GM21529 (cell line): Measurements from ENCODE around the gene SMIM23.
"Not testable (repeated sequence)": the region's sequence is repeated elsewhere in the genome, so short reads cannot be mapped to it uniquely, and the experiment has no call there.

Source experiments
- ATAC-seq: cut with Tn5 transposase; IDR thresholded peaks from one replicate; pipeline ENCODE4 v1.9.1; 2021; ENCODE audit not compliant: unreplicated experiment

Gene SMIM23

DNA sequence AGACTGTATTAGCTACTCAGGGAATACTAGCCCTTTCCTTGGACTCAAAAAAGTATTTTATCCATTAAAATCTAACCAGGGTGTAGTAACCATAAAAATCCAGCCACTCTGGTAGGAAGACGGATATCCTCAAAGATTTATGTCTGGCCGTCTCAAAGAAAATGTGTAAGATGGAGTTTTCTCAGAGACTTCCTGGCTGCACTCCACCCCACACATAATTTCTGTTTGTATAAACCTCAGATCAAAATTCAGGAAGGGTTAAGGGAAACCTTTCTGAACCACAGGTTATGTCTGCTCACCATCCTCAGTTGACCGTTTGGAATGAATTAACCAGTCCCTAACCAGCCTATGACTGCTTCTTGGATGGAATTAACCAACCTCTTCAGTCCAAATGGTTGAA lies 13.8 kb upstream of the SMIM23 start:
- no peak for ATAC-seq

DNA sequence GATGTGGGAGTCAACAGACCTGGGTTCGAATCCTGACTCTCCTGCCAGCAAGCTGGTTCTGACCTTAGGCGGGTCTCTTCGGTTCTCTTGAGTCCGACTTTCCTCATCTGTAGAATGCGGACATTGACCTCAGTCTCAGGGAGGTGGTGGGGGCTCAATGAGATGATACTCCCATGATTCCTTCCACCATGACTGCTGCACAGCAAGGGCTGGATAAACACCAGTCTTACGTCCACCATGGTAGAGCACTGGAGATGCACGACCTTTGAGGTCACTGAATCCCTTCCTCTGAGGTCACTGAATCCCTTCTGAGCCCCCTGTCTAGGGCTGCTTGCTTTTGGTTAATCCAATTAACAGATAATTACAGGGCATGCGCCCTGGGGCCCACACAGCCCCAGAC lies 12.5 kb upstream of the SMIM23 start:
- ATAC-seq, result no peak

DNA sequence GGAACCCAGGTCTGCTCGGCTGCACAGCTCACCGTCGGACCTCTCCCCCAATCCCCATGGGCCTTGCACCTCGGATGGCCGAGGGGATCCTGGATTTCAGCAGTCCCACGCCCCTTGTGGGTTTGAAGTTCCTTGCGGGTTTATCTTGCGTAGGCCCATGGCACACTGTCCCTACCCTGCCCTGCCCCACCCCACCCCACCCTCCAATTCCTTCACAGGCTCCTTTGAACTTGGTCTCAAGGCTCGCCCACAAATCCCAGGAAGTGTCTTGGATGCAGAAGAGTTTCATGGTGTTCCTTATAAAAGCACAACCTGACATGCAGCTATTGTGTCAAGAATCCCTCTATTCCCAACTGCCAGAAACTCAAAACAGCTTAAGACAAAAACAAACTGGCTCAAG lies 11.2 kb upstream of the SMIM23 start:
- no peak for ATAC-seq

DNA sequence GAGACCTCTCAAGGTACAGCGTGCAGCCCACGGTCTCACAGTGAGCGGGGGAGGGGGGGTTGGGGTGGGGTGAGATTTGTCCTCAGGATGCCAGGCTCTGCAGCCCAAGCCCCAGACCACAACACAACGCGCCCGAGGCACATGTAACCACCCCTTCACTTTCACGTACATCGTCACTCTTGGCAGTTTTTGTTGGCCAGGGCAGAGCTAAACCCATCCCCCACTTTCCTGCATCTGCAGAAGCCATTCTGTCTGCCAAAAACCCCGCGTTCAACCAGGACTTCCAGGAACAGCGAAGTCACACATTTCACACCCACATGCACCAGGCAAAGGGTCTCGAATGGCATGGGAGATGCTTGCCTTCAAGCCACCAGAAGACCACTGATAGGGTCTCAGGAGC lies 9.4 kb upstream of the SMIM23 start:
- ATAC-seq, result no peak

DNA sequence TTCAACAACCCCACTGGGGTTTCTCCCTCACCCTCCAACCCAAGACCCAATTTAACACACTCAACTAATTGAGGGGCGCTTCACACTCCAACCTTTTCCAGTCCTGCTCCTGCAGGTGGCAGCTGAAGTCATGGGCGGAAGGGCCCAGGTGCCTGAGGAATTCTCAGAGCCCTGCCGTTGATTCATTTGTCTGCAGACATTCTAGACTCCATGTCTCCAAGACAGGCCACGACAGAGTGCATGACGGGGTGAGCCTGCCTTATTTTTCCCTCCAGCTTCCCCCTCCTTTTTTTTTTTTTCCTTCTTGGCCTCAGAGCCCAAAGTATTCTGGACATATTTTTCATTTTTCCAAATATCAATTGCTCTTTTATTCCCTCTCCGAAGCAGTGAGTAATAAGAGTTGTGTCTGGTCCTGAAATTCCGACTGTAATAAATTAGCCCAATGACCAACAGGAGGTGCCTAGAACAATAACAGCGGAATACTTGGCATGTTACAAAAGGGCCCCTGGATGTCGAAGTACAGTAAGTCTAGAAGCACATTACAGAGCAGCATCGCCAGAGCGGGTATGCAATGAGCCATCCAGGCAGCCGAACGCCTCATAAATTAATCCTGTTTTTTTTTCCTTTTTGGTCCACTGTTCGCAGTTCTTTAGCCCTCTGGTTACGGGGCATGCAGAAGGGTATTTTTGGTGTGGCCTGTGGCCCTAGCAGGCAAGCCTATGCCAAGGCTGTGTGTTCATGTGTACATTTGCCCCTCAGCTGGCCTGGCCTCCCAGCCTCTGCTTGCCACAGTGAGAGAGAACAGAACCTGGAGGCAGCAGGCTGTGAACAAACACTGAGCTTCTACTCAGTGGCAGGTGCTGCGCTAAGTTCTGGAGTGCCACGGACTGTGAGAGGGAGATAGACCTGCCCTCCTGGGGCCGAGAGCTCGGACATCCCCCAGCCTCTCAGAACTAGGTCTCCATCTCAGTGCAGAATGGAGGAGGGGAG lies 8.6 kb upstream of the SMIM23 start:
- no peak for ATAC-seq

DNA sequence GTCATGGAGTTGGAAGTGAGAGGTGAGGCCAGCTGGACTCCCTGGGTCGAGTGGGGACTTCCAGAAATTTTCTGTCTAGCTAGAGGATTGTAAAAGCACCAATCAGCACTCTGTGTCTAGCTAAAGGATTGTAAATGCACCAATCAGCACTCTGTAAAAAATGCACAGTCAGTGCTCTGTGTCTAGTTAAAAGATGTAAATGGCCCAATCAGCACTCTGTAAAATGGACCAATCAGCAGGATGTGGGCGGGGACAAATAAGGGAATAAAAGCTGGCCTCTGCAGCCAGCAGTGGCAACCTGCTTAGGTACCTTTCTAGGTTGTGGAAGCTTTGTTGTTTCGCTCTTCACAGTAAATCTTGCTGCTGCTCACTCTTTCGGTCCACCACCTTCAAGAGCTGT lies 3.9 kb upstream of the SMIM23 start:
- not testable (repeated sequence) for ATAC-seq

DNA sequence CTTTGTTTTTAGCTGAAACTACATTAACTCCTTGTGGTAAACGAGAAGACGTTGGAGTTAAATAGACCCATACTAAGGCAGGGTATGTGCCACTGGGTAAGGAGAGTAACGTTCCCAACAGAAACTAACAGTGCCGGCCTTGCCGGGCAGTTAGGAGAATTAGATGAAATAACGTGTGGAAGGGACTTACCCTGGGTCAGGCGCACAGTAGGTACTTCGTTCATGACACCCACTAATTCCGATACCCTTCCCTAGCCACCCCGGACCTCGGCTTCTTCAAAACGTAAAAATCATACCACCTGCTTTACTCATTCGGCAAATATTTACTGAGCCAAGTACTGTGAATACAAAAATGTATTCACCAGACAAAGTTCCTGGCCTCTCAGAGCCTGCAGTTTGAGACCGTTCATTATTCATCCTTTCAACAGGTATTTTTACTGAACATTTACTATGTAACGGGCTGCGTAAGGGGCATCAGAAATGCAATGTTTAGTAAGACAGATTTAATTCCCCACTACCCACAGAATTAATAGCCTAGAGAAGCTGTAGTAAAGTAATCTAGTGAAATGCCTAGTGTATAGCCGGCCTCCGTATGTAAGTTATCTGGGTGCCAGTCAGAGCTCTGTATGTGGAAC lies 3.2 kb upstream of the SMIM23 start:
- no peak for ATAC-seq

DNA sequence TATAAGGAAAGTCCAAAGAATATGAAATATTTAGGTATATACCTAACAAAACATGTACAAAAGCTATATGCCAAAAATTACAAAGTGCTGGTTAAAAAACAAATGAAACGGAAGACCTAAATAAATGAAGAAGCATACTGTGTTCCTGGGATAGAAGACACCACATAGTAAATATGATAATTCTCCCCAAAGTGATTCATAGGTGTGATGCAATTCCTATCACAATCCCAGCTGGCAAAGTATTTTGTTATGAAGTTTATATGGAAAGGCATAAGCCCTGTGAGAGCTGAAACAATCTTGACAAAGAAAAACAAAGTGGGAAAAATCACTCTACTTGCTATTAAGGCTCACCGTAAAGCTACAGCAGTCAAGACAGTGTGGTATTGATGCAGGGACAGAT lies 2.6 kb upstream of the SMIM23 start:
- no peak for ATAC-seq

DNA sequence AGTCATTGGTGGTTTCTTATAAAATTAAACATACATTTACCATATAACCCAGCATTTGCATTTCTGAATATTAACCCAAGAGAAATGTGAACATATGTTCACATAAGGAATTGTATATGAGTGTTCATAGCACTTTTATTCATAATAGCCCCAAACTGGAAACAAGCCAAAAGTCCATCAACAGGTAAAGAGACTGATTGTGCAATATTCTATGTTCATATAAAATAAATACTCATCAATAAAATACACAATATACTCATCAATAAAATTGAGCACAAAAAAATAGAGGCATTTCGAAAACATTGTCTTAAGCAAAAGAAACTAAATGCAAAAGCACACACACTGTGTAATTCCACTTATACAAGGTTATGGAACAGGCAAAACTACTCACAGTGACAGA lies 3.7 kb downstream of the SMIM23 start:
- ATAC-seq, result no peak

DNA sequence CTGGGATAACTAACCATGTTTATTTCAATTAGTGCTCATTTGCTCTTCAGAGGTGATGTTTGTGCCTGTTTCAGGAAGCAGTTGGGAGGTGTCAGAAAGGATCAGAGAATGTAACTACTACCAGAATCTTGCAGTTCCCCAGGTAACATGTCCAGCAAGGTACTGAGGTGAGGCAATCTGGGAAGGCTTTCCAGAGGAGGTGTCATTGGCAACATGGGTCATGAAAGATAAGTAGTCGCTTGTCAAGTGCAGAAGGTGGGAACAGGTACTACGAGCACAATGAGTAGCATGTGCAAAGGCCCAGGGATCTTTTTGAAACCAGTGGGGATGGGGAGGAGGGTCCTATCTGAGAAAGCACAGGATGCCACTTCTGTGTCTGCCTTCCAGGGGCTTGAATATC lies 4.8 kb downstream of the SMIM23 start:
- no peak for ATAC-seq

DNA sequence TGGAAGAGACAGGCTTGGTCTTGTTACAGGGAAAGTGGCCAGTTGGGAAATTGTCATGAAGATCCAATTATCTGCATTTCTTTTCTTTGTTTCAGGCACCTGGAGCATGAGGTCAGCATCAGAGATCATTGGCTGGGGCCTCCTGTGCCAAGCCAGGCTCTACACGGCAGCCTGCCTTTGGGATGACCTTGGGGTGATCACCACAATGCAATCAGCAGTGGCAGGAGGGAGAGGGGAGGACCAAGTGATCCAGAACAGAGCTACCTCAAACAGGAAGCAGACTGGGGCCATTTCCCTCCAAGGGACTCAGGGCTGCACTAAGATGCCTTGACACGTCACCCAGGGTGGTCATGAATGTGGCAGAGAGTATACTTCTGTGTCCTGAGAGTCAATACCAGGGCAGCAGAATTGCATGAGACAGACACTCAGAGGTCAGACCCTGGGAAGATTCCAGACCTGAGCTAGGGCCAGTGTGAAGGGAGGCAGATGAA lies 8.9 kb downstream of the SMIM23 start:
- no peak for ATAC-seq

DNA sequence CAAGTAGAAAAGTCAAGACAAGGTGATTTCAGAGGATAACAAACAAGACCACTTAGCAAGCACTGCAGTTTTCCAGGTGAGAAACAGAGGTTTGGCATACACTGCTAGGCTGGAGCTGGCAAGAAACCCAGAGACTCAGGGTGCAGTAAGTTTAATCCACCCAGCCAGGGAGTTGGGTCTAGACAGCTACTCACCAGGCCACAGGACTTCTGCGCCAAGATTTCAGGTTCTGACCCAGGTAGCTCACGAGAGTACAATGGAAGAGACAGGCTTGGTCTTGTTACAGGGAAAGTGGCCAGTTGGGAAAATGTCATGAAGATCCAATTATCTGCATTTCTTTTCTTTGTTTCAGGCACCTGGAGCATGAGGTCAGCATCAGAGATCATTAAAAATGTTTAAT lies 9.8 kb downstream of the SMIM23 start:
- ATAC-seq, result no peak

DNA sequence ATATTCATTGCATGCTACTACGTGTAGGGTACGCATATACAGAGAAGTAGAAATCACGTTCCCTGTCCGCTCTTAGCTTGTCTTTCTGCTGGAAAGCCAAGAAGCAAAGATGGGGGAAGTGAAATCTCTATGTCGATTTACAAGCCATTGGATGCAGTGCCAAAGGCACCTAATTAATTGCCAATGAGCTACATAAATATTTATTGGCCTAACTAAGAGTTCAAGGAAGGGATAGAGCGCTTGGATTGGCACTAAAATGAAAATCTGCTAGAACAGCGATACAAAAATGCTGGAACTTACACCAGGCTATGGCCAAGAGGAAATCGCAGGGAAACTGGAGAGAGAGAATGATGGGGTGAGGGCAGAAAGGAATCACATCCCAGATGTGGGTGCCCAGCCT lies 10.8 kb downstream of the SMIM23 start:
- no peak for ATAC-seq

DNA sequence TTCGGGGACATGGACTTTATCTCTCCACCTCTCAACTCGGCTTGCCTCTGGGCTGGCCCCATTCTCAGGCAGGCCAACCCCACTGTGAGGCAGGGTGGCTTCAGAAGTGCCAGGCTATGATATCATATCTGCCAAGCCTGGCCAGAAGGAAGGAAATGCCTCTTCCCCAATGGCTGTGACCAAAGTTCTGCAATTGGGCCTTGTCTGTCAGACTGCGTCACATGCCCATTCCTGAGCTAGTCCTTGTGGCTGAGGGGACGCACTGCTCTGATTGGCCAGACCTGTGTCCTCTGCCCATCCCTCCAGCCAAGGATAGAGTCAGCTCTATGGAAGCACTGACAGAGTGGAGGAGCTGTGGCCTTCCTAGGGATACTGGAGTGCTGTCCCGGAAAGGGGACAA lies 11.9 kb downstream of the SMIM23 start:
- ATAC-seq, result no peak

DNA sequence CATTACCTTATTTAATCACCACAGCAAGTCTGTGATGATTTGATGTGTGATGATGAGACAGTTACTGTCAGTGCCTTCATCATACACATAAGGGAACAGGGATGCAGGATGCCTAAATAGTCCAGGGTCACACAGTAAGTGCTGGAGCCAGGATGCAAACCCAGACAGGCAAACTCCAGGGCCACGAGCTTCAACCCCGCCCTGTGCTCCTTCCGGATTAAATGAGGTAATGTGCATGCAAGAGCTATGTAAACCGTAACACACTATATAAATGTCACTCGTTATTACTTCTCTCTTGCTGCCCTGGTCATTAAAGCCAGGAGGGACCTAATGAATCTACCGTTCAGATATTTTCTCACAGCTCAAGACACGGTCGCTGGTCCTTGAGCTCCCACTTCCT lies 12.8 kb downstream of the SMIM23 start:
- no peak for ATAC-seq

DNA sequence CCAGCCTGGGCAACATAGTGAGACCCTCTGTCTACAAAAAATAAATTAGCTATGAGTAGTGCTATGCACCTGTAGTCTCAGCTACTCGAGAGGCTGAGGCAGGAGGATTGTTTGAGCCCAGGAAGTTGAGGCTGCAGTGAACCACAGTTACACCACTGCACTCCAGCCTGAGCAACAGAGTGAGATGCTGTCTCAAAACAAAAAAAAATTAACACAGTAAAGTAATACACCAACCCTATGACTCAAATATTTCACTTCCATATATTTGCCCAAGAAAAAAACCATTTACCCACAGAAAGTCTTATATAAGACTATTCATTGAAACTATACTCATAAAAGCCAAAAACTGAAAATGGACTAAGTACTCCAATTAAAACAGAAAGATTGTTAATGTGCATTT lies 16.2 kb downstream of the SMIM23 start:
- ATAC-seq, result no peak

DNA sequence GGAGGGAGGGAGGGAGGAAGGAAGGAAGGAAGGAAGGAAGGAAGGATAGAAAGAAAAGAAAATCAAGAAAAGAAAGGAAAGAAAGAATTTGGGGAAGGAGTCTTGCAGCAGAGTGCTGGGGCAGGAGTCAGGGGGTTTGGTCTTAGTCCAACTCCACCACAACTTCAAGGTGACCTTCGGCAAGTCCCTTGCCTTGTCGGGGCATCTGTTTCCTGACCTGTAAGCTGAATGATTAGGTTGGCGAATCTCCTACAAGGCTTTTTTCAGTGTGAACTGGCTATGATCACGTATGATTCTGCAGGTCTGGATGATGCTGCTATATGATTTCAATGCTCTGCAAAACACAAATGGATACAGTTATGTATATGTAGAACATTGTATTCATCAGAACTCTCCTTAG lies 20.1 kb downstream of the SMIM23 start:
- no peak for ATAC-seq

DNA sequence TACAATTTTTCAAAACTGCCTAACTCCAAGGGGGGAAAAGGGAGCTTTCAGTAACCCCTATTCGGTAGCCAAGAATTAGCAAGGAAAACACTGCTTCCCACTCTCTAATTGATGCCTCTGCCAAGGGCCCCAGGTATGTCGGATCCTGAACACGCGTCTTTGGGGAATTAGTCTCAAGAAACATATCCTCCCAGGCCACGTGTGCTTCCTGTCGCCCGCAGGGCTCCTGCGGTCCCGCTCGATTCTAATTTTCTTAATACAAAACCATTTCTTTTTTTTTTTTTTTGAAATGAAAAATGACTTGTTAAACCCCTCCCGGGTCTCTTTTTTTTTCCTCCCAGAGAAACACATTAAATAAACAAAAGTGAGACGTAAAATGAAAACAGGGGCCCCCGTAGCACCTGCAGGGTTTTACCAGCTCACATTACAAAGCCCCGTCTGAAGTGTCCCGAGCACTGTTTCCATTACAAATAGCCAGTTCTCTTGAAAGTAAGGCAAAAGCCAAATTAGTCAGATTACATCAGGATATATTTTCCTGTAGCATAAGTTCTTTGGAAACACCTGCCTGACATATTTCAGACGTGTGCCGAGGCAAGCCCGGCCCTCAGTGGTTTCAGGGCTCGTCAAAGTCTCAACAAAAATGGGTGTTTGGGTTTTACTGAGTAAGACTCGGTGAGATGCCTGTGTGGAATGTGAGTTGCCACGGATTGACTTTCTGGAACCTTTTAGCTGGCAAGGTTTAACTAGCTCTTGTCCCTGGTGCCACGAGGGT lies 21.5 kb downstream of the SMIM23 start:
- ATAC-seq, result no peak

DNA sequence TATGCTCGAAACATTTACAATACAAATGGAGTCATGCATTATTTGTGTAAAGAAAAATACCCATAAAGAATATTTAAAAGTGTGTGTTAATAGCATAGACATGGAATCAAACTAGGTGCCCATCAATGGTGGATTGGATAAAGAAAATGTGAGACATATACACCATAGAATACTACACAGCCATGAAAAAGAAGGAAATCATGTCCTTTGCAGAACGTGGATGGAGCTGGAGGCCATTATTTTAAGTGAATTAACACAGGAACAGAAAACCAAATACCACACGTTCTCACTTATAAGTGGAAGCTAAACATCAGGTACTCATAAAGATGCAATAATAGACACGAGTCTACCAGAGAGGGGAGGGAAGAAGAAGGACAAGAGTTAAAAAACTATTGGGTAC lies 22.8 kb downstream of the SMIM23 start:
- ATAC-seq, result no peak

DNA sequence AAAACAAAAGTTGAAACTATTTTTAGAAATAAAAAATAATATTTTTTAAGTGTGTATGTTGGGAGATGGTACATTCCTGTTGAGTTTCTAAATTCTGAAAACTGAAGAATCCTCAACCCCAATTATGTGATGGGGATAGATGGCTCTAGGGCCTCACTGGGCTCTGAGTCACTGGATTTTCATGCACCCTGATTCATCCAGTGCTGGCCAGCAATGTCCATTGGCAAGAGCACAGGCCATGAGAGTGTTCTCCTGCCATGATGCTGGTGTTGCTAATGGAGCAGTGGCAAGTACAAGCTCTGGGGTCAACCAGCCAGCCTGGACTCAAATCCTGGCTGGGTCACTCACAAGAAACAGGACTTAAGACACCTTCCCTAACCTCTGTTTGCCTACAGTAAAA lies 23.3 kb downstream of the SMIM23 start:
- ATAC-seq, result no peak

DNA sequence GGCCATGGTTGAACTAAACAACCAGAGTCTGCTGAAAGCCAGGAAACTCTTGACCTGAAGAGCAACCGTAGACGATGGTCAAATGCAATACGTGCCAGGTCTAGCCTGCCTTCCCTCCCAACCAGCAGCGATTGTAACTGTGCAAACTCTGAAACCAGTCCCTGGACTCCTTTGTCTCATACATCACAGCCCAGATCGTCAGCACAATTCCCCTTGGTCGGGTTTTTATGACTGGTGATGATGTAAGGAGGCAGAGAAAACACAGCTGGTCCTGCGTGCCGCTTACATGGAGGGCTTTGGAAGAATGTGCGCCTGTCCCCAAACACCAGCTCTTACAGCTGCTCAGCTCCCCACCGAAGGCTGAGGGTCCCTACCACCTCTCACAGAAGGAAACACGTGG lies 24.6 kb downstream of the SMIM23 start:
- ATAC-seq, result no peak

DNA sequence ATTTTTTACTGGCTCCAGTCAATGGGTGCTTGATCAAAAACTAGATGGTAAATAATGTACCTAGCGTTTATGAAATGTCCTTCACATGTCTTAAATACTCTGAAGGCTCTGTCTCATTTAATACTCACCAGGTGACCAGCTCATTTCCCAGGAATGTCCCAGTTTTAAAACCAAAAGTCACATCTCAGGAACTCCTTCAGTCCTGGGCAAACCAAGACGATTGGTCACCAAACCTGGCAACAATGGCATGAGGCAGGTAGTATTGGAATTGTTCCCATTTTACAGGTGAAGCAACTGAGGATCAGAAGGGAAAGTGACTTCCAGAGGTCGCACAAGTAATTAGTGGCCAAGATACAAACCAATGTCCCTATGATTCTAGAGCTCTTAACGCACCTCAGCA lies 27.7 kb downstream of the SMIM23 start:
- no peak for ATAC-seq
